Uterus (tissue), 2 donors: ENCODE data around the gene TXNL4A.

Experiments
- CTCF ChIP-seq, 4 experiments: fragments of 200-600 bp in 2 of 4; fragments of 450-650 bp in 2 of 4; sonication (generic) in 2 of 4; IDR thresholded peaks; one replicate each; pipeline ENCODE4 v1.5.1; 2016 to 2019; ENCODE audit warnings: antibody characterized with exemption in 4 of 4, mild to moderate bottlenecking in 2 of 4, moderate library complexity in 1 of 4
- POLR2A ChIP-seq, 2 donors: fragments of 450-650 bp; IDR thresholded peaks; one replicate each; pipeline ENCODE4 v1.6.1; 2016; ENCODE audit warnings: antibody characterized with exemption in 2 of 2, mild to moderate bottlenecking in 1 of 2, moderate library complexity in 1 of 2

GRCh38 chr18:79975985-79976680, 12.2 kb downstream of the TXNL4A start:
- TF ChIP-seq CTCF (IDR thresholded peaks at IDR 0.05) (no peak), POLR2A (IDR thresholded peaks at IDR 0.05) (no peak)
